HCT116 (cell line): ENCODE data around the gene GINS3. TPM values are rescaled to one million over a fixed set of nuclear protein-coding genes. Genes with fewer than 3 reads are reported as not detected.

Experiments
- ATAC-seq: fragments of 200-7000 bp; cut with Tn5 transposase; 2 replicates; pipeline ENCODE4 v1.9.1; 2020; ENCODE audit warnings: mild to moderate bottlenecking, moderate library complexity
- BruUV-seq: library from RNA; stranded (reverse); fragments of 400-500 nt; replicated peaks from 2 replicates; lab custom pipeline; 2021; lab: Mats Ljungman, UMichigan
- CTCF ChIA-PET: fragments of 300-600 bp; sonication (Branson Sonifier 250); formaldehyde crosslinking; loops from one replicate; lab custom pipeline; 2021; ENCODE audit warnings: antibody characterized with exemption; lab: Charles Lee
- POLR2A ChIA-PET: fragments of 300-600, 350-600 bp; sonication (Branson Sonifier 250); formaldehyde crosslinking; loops from one replicate; lab custom pipeline; 2021; ENCODE audit warnings: antibody characterized with exemption; lab: Charles Lee
- RAD21 ChIA-PET, 2 experiments: fragments of 300-600 bp; sonication (Branson Sonifier 250); formaldehyde crosslinking; loops; one replicate each; lab custom pipeline; 2023; ENCODE audit warnings: low total read pairs in 2 of 2; ENCODE audit not compliant: uncharacterized antibody in 2 of 2, unreplicated experiment in 2 of 2, low non-redundant PET in 1 of 2; lab: Charles Lee
- DNase-seq: peaks from one replicate; pipeline ENCODE4 v3.0.0-alpha.2; 2010; ENCODE audit warnings: low read depth, low spot score
- H2AFZ ChIP-seq: fragments of 200-600 bp; shearing (Covaris generic), sonication (generic); 2 replicates; pipeline ENCODE4 v1.6.1; 2017; ENCODE audit warnings: low read depth, mixed run types, mixed read lengths, antibody characterized with exemption, low read length; ENCODE audit not compliant: poor library complexity, severe bottlenecking
- H3K27ac ChIP-seq: 2 replicates; pipeline ENCODE4 v1.5.1; 2012; ENCODE audit warnings: low read depth, low read length
- H3K27me3 ChIP-seq: fragments of 200-600 bp; sonication (generic); 2 replicates; pipeline ENCODE4 v1.6.1; 2016; ENCODE audit warnings: mixed run types, low read length, mixed read lengths; ENCODE audit not compliant: insufficient read depth
- H3K36me3 ChIP-seq, 2 experiments: fragments of 200-500 bp in 1 of 2; fragments of 200-600 bp in 1 of 2; sonication (Bioruptor generic) in 1 of 2; sonication (generic) in 1 of 2; 2 replicates each; pipeline versions ENCODE4 v1.5.1 to v1.6.1; 2014 to 2016; ENCODE audit warnings: low read length in 2 of 2, inconsistent platforms in 1 of 2, mixed read lengths in 1 of 2, mixed run types in 1 of 2; ENCODE audit not compliant: insufficient read depth in 2 of 2, control insufficient read depth in 1 of 2
- H3K4me1 ChIP-seq, 2 experiments: fragments of 200-600 bp in 1 of 2; sonication (generic) in 1 of 2; 2 replicates each; pipeline versions ENCODE4 v1.5.1 to v1.6.1; 2012 to 2017; ENCODE audit warnings: low read length in 2 of 2, inconsistent platforms in 1 of 2, mild to moderate bottlenecking in 1 of 2, mixed read lengths in 1 of 2, mixed run types in 1 of 2, moderate library complexity in 1 of 2; ENCODE audit not compliant: insufficient read depth in 2 of 2, control insufficient read depth in 1 of 2
- H3K4me2 ChIP-seq: fragments of 200-600 bp; sonication (generic); 2 replicates; pipeline ENCODE4 v1.6.1; 2017; ENCODE audit warnings: mixed run types, low read length, mixed read lengths
- H3K4me3 ChIP-seq, 2 experiments: fragments of 200-600 bp in 1 of 2; sonication (generic) in 1 of 2; replicated peaks in 1 of 2; 2 replicates each; pipeline ENCODE4 v1.5.1; 2011 to 2016; ENCODE audit warnings: low read length in 2 of 2, control low read depth in 1 of 2, low read depth in 1 of 2, mild to moderate bottlenecking in 1 of 2, mixed read lengths in 1 of 2, mixed run types in 1 of 2
- H3K79me2 ChIP-seq: fragments of 200-600 bp; sonication (generic); 2 replicates; pipeline ENCODE4 v1.6.1; 2017; ENCODE audit warnings: mild to moderate bottlenecking, mixed run types, low read length, moderate library complexity, mixed read lengths; ENCODE audit not compliant: insufficient read depth
- H3K9ac ChIP-seq: fragments of 200-600 bp; sonication (generic); 2 replicates; pipeline ENCODE4 v1.6.1; 2016; ENCODE audit warnings: low read length, mixed read lengths
- H3K9me2 ChIP-seq: fragments of 200-600 bp; sonication (generic), shearing (Covaris generic); 2 replicates; pipeline ENCODE4 v1.6.1; 2017; ENCODE audit warnings: mixed run types, mild to moderate bottlenecking, moderate library complexity; ENCODE audit not compliant: insufficient read depth
- H3K9me3 ChIP-seq, 2 experiments: fragments of 200-500 bp in 1 of 2; fragments of 200-600 bp in 1 of 2; sonication (Bioruptor generic) in 1 of 2; sonication (generic) in 1 of 2; 2 replicates each; pipeline ENCODE4 v1.6.1; 2014 to 2017; ENCODE audit warnings: low read length in 2 of 2, mixed read lengths in 2 of 2, inconsistent platforms in 1 of 2, low read depth in 1 of 2, mild to moderate bottlenecking in 1 of 2, mixed run types in 1 of 2, moderate library complexity in 1 of 2; ENCODE audit not compliant: control insufficient read depth in 1 of 2, insufficient read depth in 1 of 2
- H4K20me1 ChIP-seq: fragments of 200-600 bp; sonication (generic), shearing (Covaris generic); 2 replicates; pipeline ENCODE4 v1.6.1; 2017; ENCODE audit warnings: mixed run types, mild to moderate bottlenecking, moderate library complexity; ENCODE audit not compliant: insufficient read depth
- CBX3 ChIP-seq: IDR thresholded peaks from 2 replicates; pipeline ENCODE4 v1.6.1; 2012; ENCODE audit warnings: low read depth
- CEBPB ChIP-seq: IDR thresholded peaks from 2 replicates; pipeline ENCODE4 v1.6.1; 2012; ENCODE audit warnings: low read depth
- EGR1 ChIP-seq: IDR thresholded peaks from 2 replicates; pipeline ENCODE4 v1.6.1; 2012; ENCODE audit warnings: low read depth
- EZH2 ChIP-seq: fragments of 200-600 bp; sonication (generic); IDR thresholded peaks from 2 replicates; pipeline ENCODE4 v1.6.1; 2017; ENCODE audit warnings: antibody characterized with exemption, mixed run types
- EZH2phosphoT487 ChIP-seq: fragments of 200-600 bp; IDR thresholded peaks from 2 replicates; pipeline ENCODE4 v1.6.1; 2018; ENCODE audit warnings: antibody characterized with exemption, borderline replicate concordance
- JUND ChIP-seq: IDR thresholded peaks from 2 replicates; pipeline ENCODE4 v1.6.1; 2012
- POLR2A ChIP-seq: IDR thresholded peaks from 2 replicates; pipeline ENCODE4 v1.7.0; 2011; ENCODE audit warnings: borderline replicate concordance; ENCODE audit not compliant: insufficient read depth, insufficient read length; ENCODE audit errors: extremely low read depth
- POLR2AphosphoS5 ChIP-seq: IDR thresholded peaks from 2 replicates; pipeline ENCODE4 v1.6.1; 2011; ENCODE audit warnings: mild to moderate bottlenecking, low read depth, low read length, moderate library complexity
- RAD21 ChIP-seq: IDR thresholded peaks from 2 replicates; pipeline ENCODE4 v1.6.1; 2012; ENCODE audit warnings: low read depth, mild to moderate bottlenecking
- REST ChIP-seq: IDR thresholded peaks from 2 replicates; pipeline ENCODE4 v1.6.1; 2012; ENCODE audit warnings: low read depth
- SIN3A ChIP-seq: IDR thresholded peaks from 2 replicates; pipeline ENCODE4 v1.6.1; 2012; ENCODE audit warnings: low read depth
- SP1 ChIP-seq: IDR thresholded peaks from 2 replicates; pipeline ENCODE4 v1.6.1; 2012; ENCODE audit warnings: low read depth
- SRF ChIP-seq: IDR thresholded peaks from 2 replicates; pipeline ENCODE4 v1.6.1; 2012; ENCODE audit warnings: low read depth
- TCF7L2 ChIP-seq: IDR thresholded peaks from 2 replicates; pipeline ENCODE4 v1.7.0; 2011; ENCODE audit warnings: borderline replicate concordance, inconsistent platforms; ENCODE audit not compliant: insufficient read depth, insufficient read length; ENCODE audit errors: extremely low read depth
- YY1 ChIP-seq: IDR thresholded peaks from 2 replicates; pipeline ENCODE4 v1.6.1; 2011; ENCODE audit warnings: low read length, low read depth, moderate library complexity, mild to moderate bottlenecking; ENCODE audit not compliant: insufficient replicate concordance; ENCODE audit errors: extremely low read depth
- intact Hi-C: fragments of 100-400 bp; cut with micrococcal nuclease; formaldehyde crosslinking; loops from 2 replicates; pipeline ENCODE4 v1.10.0; 2022
- total RNA-seq: library from RNA; stranded (reverse); gene quantifications from one replicate; pipeline ENCODE4 v1.2.1, GENCODE V29; 2021; ENCODE audit not compliant: unreplicated experiment
- TF ChIP-seq, protein P1 (sequence below): IDR thresholded peaks from 2 replicates; pipeline ENCODE4 v1.6.1; 2012
- TF ChIP-seq, protein P2 (sequence below): IDR thresholded peaks from 2 replicates; pipeline ENCODE4 v1.6.1; 2012
- TF ChIP-seq, protein P3 (sequence below), 3 experiments: fragments of 200-600 bp in 1 of 3; sonication (generic) in 1 of 3; IDR thresholded peaks in 2 of 3; conservative IDR thresholded peaks in 1 of 3; 2 replicates each; pipeline ENCODE4 v1.5.1; 2012 to 2017; ENCODE audit warnings: low read depth in 2 of 3, low read length in 2 of 3, antibody characterized with exemption in 1 of 3, borderline replicate concordance in 1 of 3, control low read depth in 1 of 3, mild to moderate bottlenecking in 1 of 3, mixed read lengths in 1 of 3, mixed run types in 1 of 3, moderate library complexity in 1 of 3; ENCODE audit not compliant: insufficient read depth in 1 of 3

Gene GINS3
- total RNA-seq, 1 experiment from 2014 or later, result 12.1 TPM

DNA sequence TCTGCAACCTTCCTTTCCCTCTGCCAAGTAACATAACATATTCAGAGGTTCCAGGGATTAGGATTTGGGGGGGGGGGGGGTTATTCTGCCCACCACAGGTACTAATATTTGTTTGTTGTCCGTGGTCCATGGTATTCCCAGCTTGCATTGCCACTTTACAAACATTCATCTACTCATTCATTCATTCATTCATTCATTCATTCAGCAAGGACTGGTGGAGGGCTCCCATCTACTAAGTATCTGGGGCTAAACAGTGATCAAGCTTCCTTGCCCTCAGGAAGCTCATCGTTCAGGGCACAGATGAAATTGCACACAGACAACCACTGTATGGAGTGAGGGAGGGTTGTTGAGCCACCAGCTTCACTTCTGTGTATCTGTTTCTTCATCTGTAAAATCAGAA, 61.9 kb downstream of the GINS3 start:
- no peaks in the 10 kb centered on the region for H3K9me3 ChIP-seq
- ChIA-PET POLR2A (no interaction called here), CTCF (no interaction called here), RAD21 (no interaction called here)
- no peaks in the 10 kb centered on the region for H3K9me2 ChIP-seq
- H3K4me1 ChIP-seq, result peaks cover 2 to 15% of the 10 kb centered on the region in 2 experiments
- no TSS peak for BruUV-seq
- no peaks in the 10 kb centered on the region for H3K27me3 ChIP-seq
- intact Hi-C loops, result no loop called here
- no peak overlapping the region for H3K4me2 ChIP-seq
- H3K27ac ChIP-seq, result no peak overlapping the region
- H3K79me2 ChIP-seq, result no peaks in the 10 kb centered on the region
- TF ChIP-seq EZH2phosphoT487 (no peak), JUND (no peak), SRF (no peak), TCF7L2 (no peak), YY1 (no peak), EGR1 (no peak), POLR2AphosphoS5 (no peak), REST (no peak), CBX3 (no peak), SIN3A (no peak), CEBPB (no peak), SP1 (no peak), POLR2A (no peak), EZH2 (no peak), RAD21 (no peak)
- TF ChIP-seq, protein P1, sequence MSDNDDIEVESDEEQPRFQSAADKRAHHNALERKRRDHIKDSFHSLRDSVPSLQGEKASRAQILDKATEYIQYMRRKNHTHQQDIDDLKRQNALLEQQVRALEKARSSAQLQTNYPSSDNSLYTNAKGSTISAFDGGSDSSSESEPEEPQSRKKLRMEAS, result no peak
- TF ChIP-seq, protein P2, sequence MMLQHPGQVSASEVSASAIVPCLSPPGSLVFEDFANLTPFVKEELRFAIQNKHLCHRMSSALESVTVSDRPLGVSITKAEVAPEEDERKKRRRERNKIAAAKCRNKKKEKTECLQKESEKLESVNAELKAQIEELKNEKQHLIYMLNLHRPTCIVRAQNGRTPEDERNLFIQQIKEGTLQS, result no peak
- TF ChIP-seq, protein P3, sequence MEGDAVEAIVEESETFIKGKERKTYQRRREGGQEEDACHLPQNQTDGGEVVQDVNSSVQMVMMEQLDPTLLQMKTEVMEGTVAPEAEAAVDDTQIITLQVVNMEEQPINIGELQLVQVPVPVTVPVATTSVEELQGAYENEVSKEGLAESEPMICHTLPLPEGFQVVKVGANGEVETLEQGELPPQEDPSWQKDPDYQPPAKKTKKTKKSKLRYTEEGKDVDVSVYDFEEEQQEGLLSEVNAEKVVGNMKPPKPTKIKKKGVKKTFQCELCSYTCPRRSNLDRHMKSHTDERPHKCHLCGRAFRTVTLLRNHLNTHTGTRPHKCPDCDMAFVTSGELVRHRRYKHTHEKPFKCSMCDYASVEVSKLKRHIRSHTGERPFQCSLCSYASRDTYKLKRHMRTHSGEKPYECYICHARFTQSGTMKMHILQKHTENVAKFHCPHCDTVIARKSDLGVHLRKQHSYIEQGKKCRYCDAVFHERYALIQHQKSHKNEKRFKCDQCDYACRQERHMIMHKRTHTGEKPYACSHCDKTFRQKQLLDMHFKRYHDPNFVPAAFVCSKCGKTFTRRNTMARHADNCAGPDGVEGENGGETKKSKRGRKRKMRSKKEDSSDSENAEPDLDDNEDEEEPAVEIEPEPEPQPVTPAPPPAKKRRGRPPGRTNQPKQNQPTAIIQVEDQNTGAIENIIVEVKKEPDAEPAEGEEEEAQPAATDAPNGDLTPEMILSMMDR (IDR thresholded peaks at IDR 0.05 in 2 of 3, conservative IDR thresholded peaks at IDR 0.05 in 1 of 3; ENCODE audit: borderline replicate concordance in 1 of 3, insufficient read depth in 1 of 3, low read depth in 2 of 3, low read length in 2 of 3), result no peak
- no peak for DNase-seq
- no peak overlapping the region for H3K4me3 ChIP-seq
- no peaks in the 10 kb centered on the region for H3K36me3 ChIP-seq
- no peaks in the 10 kb centered on the region for H4K20me1 ChIP-seq
- H3K9ac ChIP-seq, result no peak overlapping the region
- ATAC-seq, result no peak
- no peak overlapping the region for H2AFZ ChIP-seq
